ENCODE measurements around the gene KRT77.

DNA sequence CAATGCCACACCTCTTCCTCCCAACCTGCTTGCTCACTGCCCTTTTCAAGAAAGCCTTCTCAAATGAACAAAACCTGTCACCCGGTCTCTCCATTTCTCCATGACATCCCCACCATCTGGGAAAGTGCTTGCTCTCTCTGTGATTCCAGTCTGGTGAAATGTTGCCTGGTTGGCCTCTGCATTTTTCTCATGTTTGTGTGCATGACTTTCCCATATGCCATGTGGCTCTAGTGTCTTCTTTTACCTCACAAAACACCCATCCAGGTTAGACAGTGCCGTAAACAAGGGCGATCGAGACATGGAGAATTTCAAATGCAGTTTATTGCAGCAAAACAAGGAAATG is 28.9 kb downstream of the KRT77 start:
- TF ChIP-seq CTCF (IDR thresholded peaks at IDR 0.05) (no peak), POLR2A (IDR thresholded peaks at IDR 0.05) (no peak)
